K562 (cell line): Measurements from ENCODE around the gene FILIP1. TPM values are rescaled to one million over a fixed set of nuclear protein-coding genes. Genes with fewer than 3 reads are reported as not detected.

ENCODE experiments used
- ATAC-seq: fragments of 200-7000 bp; cut with Tn5 transposase; 3 replicates; pipeline ENCODE4 v1.9.1; 2020; ENCODE audit warnings: moderate library complexity
- BruUV-seq: library from RNA; stranded (reverse); fragments of 400-500 nt; replicated peaks from 2 replicates; lab custom pipeline; 2021; lab: Mats Ljungman, UMichigan
- CTCF ChIA-PET: fragments of 300-600 bp; formaldehyde crosslinking; extraction: SDS; loops from one replicate; lab custom pipeline; 2021; ENCODE audit warnings: low intra/inter-chr PET ratio; lab: Yijun Ruan, JAX
- POLR2A ChIA-PET: fragments of 300-600, 350-650 bp; sonication (Branson Sonifier 250); formaldehyde crosslinking; extraction: SDS; loops from one replicate; lab custom pipeline; 2021; ENCODE audit warnings: antibody characterized with exemption, inconsistent platforms; lab: Yijun Ruan, JAX
- DNase-seq, 4 experiments: peaks; one replicate each; pipeline versions ENCODE4 v3.0.0 to v3.0.0-alpha.2; 2011 to 2018; ENCODE audit warnings: low spot score in 3 of 4, mixed read lengths in 3 of 4; ENCODE audit errors: extremely low read depth in 1 of 4
- FAIRE-seq: peaks from 2 replicates; lab custom pipeline; 2011; peaks lifted over from hg19 to GRCh38; lab: Jason Lieb, UNC
- H2AFZ ChIP-seq: 2 replicates; pipeline ENCODE4 v1.6.0; 2011; ENCODE audit warnings: low read depth, low read length, control low read depth, inconsistent platforms
- H3K27ac ChIP-seq: fragments of 200-600 bp; 3 replicates; pipeline ENCODE4 v1.8.0; 2011; ENCODE audit warnings: low read depth, mild to moderate bottlenecking, control low read depth, inconsistent platforms, low read length, moderate library complexity, mixed read lengths; ENCODE audit errors: extremely low read depth
- H3K27me3 ChIP-seq, 2 experiments: fragments of 300-600 bp in 1 of 2; 2 replicates in 1 of 2; 3 replicates in 1 of 2; pipeline versions ENCODE4 v1.6.0 to v1.8.0; 2011; ENCODE audit warnings: inconsistent platforms in 2 of 2, low read length in 2 of 2, mild to moderate bottlenecking in 1 of 2, mixed read lengths in 1 of 2, moderate library complexity in 1 of 2; ENCODE audit not compliant: control insufficient read depth in 2 of 2, insufficient read depth in 2 of 2
- H3K36me3 ChIP-seq: fragments of 300-600 bp; 3 replicates; pipeline ENCODE4 v1.8.0; 2011; ENCODE audit warnings: mild to moderate bottlenecking, low read length, inconsistent platforms; ENCODE audit not compliant: control insufficient read depth, insufficient read depth
- H3K4me1 ChIP-seq, 2 experiments: fragments of 200-600 bp in 1 of 2; replicated peaks in 1 of 2; 2 replicates in 1 of 2; 3 replicates in 1 of 2; pipeline versions ENCODE4 v1.5.1 to v1.8.0; 2011; ENCODE audit warnings: inconsistent platforms in 2 of 2, low read length in 2 of 2, mild to moderate bottlenecking in 1 of 2, mixed read lengths in 1 of 2, moderate library complexity in 1 of 2; ENCODE audit not compliant: control insufficient read depth in 2 of 2, insufficient read depth in 2 of 2
- H3K4me2 ChIP-seq: 2 replicates; pipeline ENCODE4 v1.6.1; 2011; ENCODE audit warnings: low read length, control low read depth, inconsistent platforms, mixed read lengths; ENCODE audit not compliant: insufficient read depth
- H3K4me3 ChIP-seq: fragments of 200-600 bp; sonication (generic), shearing (Covaris generic); 2 replicates; pipeline ENCODE4 v1.5.1; 2016; ENCODE audit warnings: control low read depth, inconsistent platforms
- H3K79me2 ChIP-seq: fragments of 200-600 bp; 3 replicates; pipeline ENCODE4 v1.8.0; 2011; ENCODE audit warnings: low read length, inconsistent platforms; ENCODE audit not compliant: control insufficient read depth, insufficient read depth
- H3K9ac ChIP-seq, 2 experiments: 2 replicates each; pipeline versions ENCODE4 v1.6.0 to v1.6.1; 2011; ENCODE audit warnings: low read depth in 2 of 2, low read length in 2 of 2, control low read depth in 1 of 2, inconsistent platforms in 1 of 2, mild to moderate bottlenecking in 1 of 2, mixed read lengths in 1 of 2; ENCODE audit not compliant: insufficient read depth in 1 of 2
- H3K9me1 ChIP-seq: one replicate; pipeline ENCODE4 v1.6.0; 2011; ENCODE audit warnings: inconsistent platforms, mild to moderate bottlenecking, low read length, moderate library complexity; ENCODE audit not compliant: control insufficient read depth, insufficient read depth
- H3K9me3 ChIP-seq: replicated peaks from 2 replicates; pipeline ENCODE4 v1.5.1; 2011; ENCODE audit warnings: low read depth, low read length, inconsistent platforms; ENCODE audit not compliant: control insufficient read depth, insufficient read depth
- H4K20me1 ChIP-seq: replicated peaks from 2 replicates; pipeline ENCODE4 v1.6.1; 2011; ENCODE audit warnings: low read length, inconsistent platforms, mixed read lengths; ENCODE audit not compliant: control insufficient read depth, insufficient read depth
- ESRRB ChIP-seq: fragments of 250-450 bp; sonication (Bioruptor Pico); IDR thresholded peaks from 2 replicates; pipeline ENCODE4 v1.5.0; 2020; ENCODE audit warnings: mild to moderate bottlenecking, moderate library complexity, borderline replicate concordance
- IRF2 ChIP-seq: sonication (generic); formaldehyde crosslinking; IDR thresholded peaks from 2 replicates; pipeline ENCODE4 v1.8.1; 2022; ENCODE audit warnings: mild to moderate bottlenecking, missing genetic modification reagents
- JUN ChIP-seq, 2 experiments: sonication (generic) in 1 of 2; formaldehyde crosslinking in 1 of 2; IDR thresholded peaks; 2 replicates each; pipeline versions ENCODE4 v1.6.1 to v1.8.0; 2012 to 2022; ENCODE audit warnings: borderline replicate concordance in 2 of 2, mild to moderate bottlenecking in 2 of 2, improper control_type of control experiment in 1 of 2, low read depth in 1 of 2, low read length in 1 of 2, missing genetic modification reagents in 1 of 2
- KLF1 ChIP-seq: fragments of 450-650 bp; IDR thresholded peaks from 2 replicates; pipeline ENCODE4 v1.6.1; 2016; ENCODE audit warnings: missing genetic modification characterization, missing compliant biosample characterization
- LCOR ChIP-seq: sonication (generic); formaldehyde crosslinking; IDR thresholded peaks from 2 replicates; pipeline ENCODE4 v1.8.0; 2022; ENCODE audit warnings: mild to moderate bottlenecking, missing genetic modification reagents
- NCOA2 ChIP-seq, 2 experiments: fragments of 450-650 bp; IDR thresholded peaks; 2 replicates each; pipeline ENCODE4 v1.6.1; 2018; ENCODE audit warnings: mild to moderate bottlenecking in 2 of 2, moderate library complexity in 1 of 2; ENCODE audit not compliant: partially characterized antibody in 2 of 2
- NCOA6 ChIP-seq: fragments of 450-650 bp; IDR thresholded peaks from 2 replicates; pipeline ENCODE4 v1.6.1; 2017; ENCODE audit warnings: mild to moderate bottlenecking
- PRDM10 ChIP-seq: fragments of 450-650 bp; IDR thresholded peaks from 2 replicates; pipeline ENCODE4 v1.6.1; 2018; ENCODE audit not compliant: partially characterized antibody
- RBM15 ChIP-seq: fragments of 200-400 bp; formaldehyde crosslinking; IDR thresholded peaks from 2 replicates; pipeline ENCODE4 v1.6.1; 2018; ENCODE audit warnings: mild to moderate bottlenecking, low read length, moderate library complexity; ENCODE audit not compliant: insufficient read depth
- SRSF7 ChIP-seq: fragments of 200-400 bp; formaldehyde crosslinking; optimal IDR thresholded peaks from 2 replicates; pipeline ENCODE3; 2017; ENCODE audit warnings: mild to moderate bottlenecking, low read depth, low read length
- TCFL5 ChIP-seq: fragments of 250-450 bp; sonication (Bioruptor Pico); conservative IDR thresholded peaks from 2 replicates; pipeline ENCODE4 v1.6.1; 2021; ENCODE audit warnings: mild to moderate bottlenecking, moderate library complexity, matching md5 sums
- TEAD2 ChIP-seq: fragments of 450-650 bp; IDR thresholded peaks from 2 replicates; pipeline ENCODE4 v1.6.1; 2016; ENCODE audit warnings: missing genetic modification characterization, control low read depth, missing compliant biosample characterization
- VEZF1 ChIP-seq: fragments of 200-800 bp; sonication (Bioruptor generic); IDR thresholded peaks from 2 replicates; pipeline ENCODE4 v1.6.1; 2017; ENCODE audit warnings: missing genetic modification characterization, missing compliant biosample characterization
- YBX1 ChIP-seq: fragments of 450-650 bp; IDR thresholded peaks from 2 replicates; pipeline ENCODE4 v1.7.1; 2016; ENCODE audit warnings: mild to moderate bottlenecking
- ZNF133 ChIP-seq: fragments of 250-450 bp; sonication (Bioruptor Pico); IDR thresholded peaks from 2 replicates; pipeline ENCODE4 v1.4.0; 2020; ENCODE audit warnings: mild to moderate bottlenecking
- ZNF232 ChIP-seq: sonication (generic); formaldehyde crosslinking; IDR thresholded peaks from 2 replicates; pipeline ENCODE4 v1.8.0; 2022; ENCODE audit warnings: mild to moderate bottlenecking, missing genetic modification reagents
- ZNF445 ChIP-seq: fragments of 250-450 bp; sonication (Bioruptor Pico); IDR thresholded peaks from 2 replicates; pipeline ENCODE4 v1.4.0; 2020; ENCODE audit warnings: low read depth, mild to moderate bottlenecking, moderate library complexity
- ZNF655 ChIP-seq: fragments of 250-450 bp; sonication (Bioruptor Pico); IDR thresholded peaks from 2 replicates; pipeline ENCODE4 v1.5.0; 2021
- in situ Hi-C: fragments of 300-500 bp; cut with MboI; formaldehyde crosslinking; loops from 4 replicates; pipeline ENCODE4 v1.15.0; 2018; ENCODE audit warnings: inconsistent platforms, mixed read lengths
- intact Hi-C: fragments of 100-400 bp; cut with micrococcal nuclease; formaldehyde crosslinking; loops from 2 replicates; pipeline ENCODE4 v1.14.2; 2022
- polyA plus RNA-seq, 8 experiments: library from polyadenylated mRNA; depleted of rRNA in 4 of 8; stranded (reverse) in 5 of 8; unstranded in 3 of 8; fragments of >200 nt; fragmentation: Nextera tagmentation in 2 of 8; fragmentation: Illumina TruSeq in 1 of 8; extraction: Ambion mirVana in 2 of 8; extraction: Trizol in 1 of 8; gene quantifications; 2 replicates each; pipeline versions ENCODE4 v1.2.1 to v1.2.3, GENCODE V29; 2011 to 2014; ENCODE audit warnings: inconsistent platforms in 1 of 8, missing spikeins in 1 of 8
- total RNA-seq, 7 experiments: library from RNA; depleted of rRNA in 6 of 7; stranded (reverse); fragments of >200 nt in 6 of 7; fragmentation: Illumina TruSeq in 2 of 7; extraction: Trizol in 2 of 7; gene quantifications; 2 replicates each; pipeline versions ENCODE4 v1.2.1 to v1.2.3, GENCODE V29; 2011 to 2021; ENCODE audit warnings: low replicate concordance in 1 of 7

The FILIP1 gene
- total and polyA plus RNA-seq, 9 of the 15 experiments (the other 6 are each of a cell fraction or from before 2014, with no cell fraction given), result 0.03 to 0.25 (median 0.10) TPM; not detected in 1

- H3K4me2 ChIP-seq, result no peak overlapping the region
- POLR2A ChIA-PET, result no interaction called here
- no peak for DNase-seq
- no peaks in the 10 kb centered on the region for H3K36me3 ChIP-seq
- in situ Hi-C loops, result no loop called here
- BruUV-seq, result no TSS peak
- no peak overlapping the region for H2AFZ ChIP-seq
- CTCF ChIA-PET, result no interaction called here
- no peak overlapping the region for H3K27ac ChIP-seq
- no peaks in the 10 kb centered on the region for H4K20me1 ChIP-seq
- TF ChIP-seq ZNF445, result no peak
- no peak for TF ChIP-seq JUN (IDR thresholded peaks at IDR 0.05; ENCODE audit: borderline replicate concordance, low read depth, low read length)
- no peak for TF ChIP-seq JUN (CRISPR knock-in tag; IDR thresholded peaks at IDR 0.05; ENCODE audit: borderline replicate concordance)
- TF ChIP-seq LCOR (CRISPR knock-in tag), result no peak
- TF ChIP-seq ZNF232 (CRISPR knock-in tag), result no peak
- TF ChIP-seq IRF2 (CRISPR knock-in tag), result no peak
- TF ChIP-seq TCFL5 (CRISPR knock-in tag), result no peak
- TF ChIP-seq YBX1, result no peak
- no peak for TF ChIP-seq NCOA6
- no peak for TF ChIP-seq TEAD2 (tag)
- TF ChIP-seq ESRRB (CRISPR knock-in tag), result no peak
- TF ChIP-seq RBM15, result no peak
- no peak for TF ChIP-seq PRDM10
- TF ChIP-seq SRSF7, result no peak
- no peak for TF ChIP-seq ZNF655 (CRISPR knock-in tag)
- no peak for TF ChIP-seq VEZF1 (CRISPR knock-in tag)
- no peak for TF ChIP-seq ZNF133
- no peak for TF ChIP-seq NCOA2 (IDR thresholded peaks at IDR 0.05; ENCODE audit: partially characterized antibody in 2 of 2)
- TF ChIP-seq KLF1, result no peak
- TF ChIP-seq, all 486 proteins: peak for 0
- ATAC-seq, result no peak
- Histone ChIP-seq H3K4me3 (no peak overlapping the region), H3K9me1 (no peaks in the 10 kb centered on the region), H3K79me2 (no peaks in the 10 kb centered on the region), H3K9ac (no peak overlapping the region), H3K4me1 (no peaks in the 10 kb centered on the region), H3K27me3 (no peaks in the 10 kb centered on the region), H3K9me3 (no peaks in the 10 kb centered on the region)
- intact Hi-C loops, result no loop called here
- FAIRE-seq, result no peak
Measured at GRCh38 chr6:75484535-75484934, 9.1 kb downstream of the FILIP1 start.
